Measurements from ENCODE around the gene STK24. TPM values are rescaled to one million over a fixed set of nuclear protein-coding genes. Genes with fewer than 3 reads are reported as not detected.

The STK24 gene
- total RNA-seq, 4 donors from 2014 or later, result 28.7 to 68.4 (median 49.4) TPM

GRCh38 chr13:98519976-98520375, 56.9 kb downstream of the STK24 start:
- no peak for ATAC-seq
- in situ Hi-C loops (cut with MboI; ENCODE audit: low sequenced_read_pairs in 4 of 4) (no loop called here), intact Hi-C loops (cut with DNase I; ENCODE audit: low total_unique reads) (no loop called here)
- no peak for TF ChIP-seq POLR2A (IDR thresholded peaks at IDR 0.05)
- TF ChIP-seq CTCF (IDR thresholded peaks at IDR 0.05 in 4 of 5, conservative IDR thresholded peaks at IDR 0.05 in 1 of 5), result no peak
- Histone ChIP-seq H3K4me1 (peaks cover 57 to 64% of the 10 kb centered on the region in 2 donors), H3K4me3 (no peak overlapping the region), H3K27ac (peak overlapping the region in 2 of 4 donors; percentile 31 to 45), H3K36me3 (no peaks in the 10 kb centered on the region), H3K27me3 (no peaks in the 10 kb centered on the region), H3K9me3 (no peaks in the 10 kb centered on the region)
- no peak for DNase-seq

- TF ChIP-seq CTCF (IDR thresholded peaks at IDR 0.05 in 4 of 5, conservative IDR thresholded peaks at IDR 0.05 in 1 of 5), result no peak
- no peak for TF ChIP-seq POLR2A (IDR thresholded peaks at IDR 0.05)
- no peaks in the 10 kb centered on the region for H3K36me3 ChIP-seq
- DNase-seq (no peak), ATAC-seq (no peak)
- no peaks in the 10 kb centered on the region for H3K27me3 ChIP-seq
- in situ Hi-C loops (cut with MboI; ENCODE audit: low sequenced_read_pairs in 4 of 4) (no loop called here), intact Hi-C loops (cut with DNase I; ENCODE audit: low total_unique reads) (no loop called here)
- peaks cover 47 to 50% of the 10 kb centered on the region in 2 donors for H3K4me1 ChIP-seq
- H3K27ac ChIP-seq, result no peak overlapping the region
- H3K4me3 ChIP-seq, result no peak overlapping the region
- no peaks in the 10 kb centered on the region for H3K9me3 ChIP-seq
Observed at GRCh38 chr13:98517576-98518310, 59.2 kb downstream of the STK24 start.

GRCh38 chr13:98515818-98516465, 61.0 kb downstream of the STK24 start:
- no peak overlapping the region for H3K27ac ChIP-seq
- ATAC-seq, result no peak
- in situ Hi-C loops (cut with MboI; ENCODE audit: low sequenced_read_pairs in 4 of 4), result no loop called here

GRCh38 chr13:98514288-98514687, 62.6 kb downstream of the STK24 start:
- no peaks in the 10 kb centered on the region for H3K9me3 ChIP-seq
- peaks cover 34 to 43% of the 10 kb centered on the region in 2 donors for H3K4me1 ChIP-seq
- H3K27ac ChIP-seq, result no peak overlapping the region
- H3K27me3 ChIP-seq, result no peaks in the 10 kb centered on the region
- ATAC-seq (no peak), DNase-seq (no peak)
- TF ChIP-seq POLR2A (IDR thresholded peaks at IDR 0.05), result no peak
- TF ChIP-seq CTCF (IDR thresholded peaks at IDR 0.05 in 4 of 5, conservative IDR thresholded peaks at IDR 0.05 in 1 of 5), result no peak
- in situ Hi-C loops (cut with MboI; ENCODE audit: low sequenced_read_pairs in 4 of 4), result no loop called here
- no peak overlapping the region for H3K4me3 ChIP-seq
- no peaks in the 10 kb centered on the region for H3K36me3 ChIP-seq
- intact Hi-C loops (cut with DNase I; ENCODE audit: low total_unique reads), result no loop called here

More at GRCh38 chr13:98515818-98516465, 61.0 kb downstream of the STK24 start:
- intact Hi-C loops (cut with DNase I; ENCODE audit: low total_unique reads), result no loop called here
- TF ChIP-seq CTCF (IDR thresholded peaks at IDR 0.05 in 4 of 5, conservative IDR thresholded peaks at IDR 0.05 in 1 of 5) (no peak), POLR2A (IDR thresholded peaks at IDR 0.05) (no peak)
- Histone ChIP-seq H3K4me3 (no peak overlapping the region), H3K4me1 (peaks cover 33 to 43% of the 10 kb centered on the region in 2 donors), H3K9me3 (no peaks in the 10 kb centered on the region), H3K27me3 (no peaks in the 10 kb centered on the region), H3K36me3 (no peaks in the 10 kb centered on the region)
- DNase-seq, result no peak

All from gastrocnemius medialis (tissue), 4 donors.